GM23338 (cell line): Measurements from ENCODE around the gene NELFE. TPM values are rescaled to one million over a fixed set of nuclear protein-coding genes. Genes with fewer than 3 reads are reported as not detected.

Source experiments
- ATAC-seq: fragments of 200-7000 bp; cut with Tn5 transposase; 3 replicates; pipeline ENCODE4 v1.9.1; 2020
- DNase-seq: peaks from one replicate; pipeline ENCODE4 v3.0.0-alpha.2; 2015; ENCODE audit warnings: low spot score
- H2AFZ ChIP-seq: fragments of 200-600 bp; sonication (generic); 2 replicates; pipeline ENCODE4 v1.8.0; 2016; ENCODE audit warnings: antibody characterized with exemption, mild to moderate bottlenecking, moderate library complexity
- H3F3A ChIP-seq: fragments of 200-600 bp; sonication (generic); replicated peaks from 2 replicates; pipeline ENCODE4 v1.8.0; 2017; ENCODE audit warnings: antibody characterized with exemption, mixed run types, low read depth
- H3K27ac ChIP-seq: fragments of 200-600 bp; sonication (generic); 2 replicates; pipeline ENCODE4 v1.6.1; 2016; ENCODE audit warnings: low read depth
- H3K27me3 ChIP-seq: fragments of 200-600 bp; sonication (generic); 2 replicates; pipeline ENCODE4 v1.8.0; 2016; ENCODE audit warnings: mild to moderate bottlenecking, mixed run types, moderate library complexity; ENCODE audit not compliant: insufficient read depth
- H3K36me3 ChIP-seq: fragments of 200-600 bp; sonication (generic); 2 replicates; pipeline ENCODE4 v1.8.0; 2016; ENCODE audit warnings: mild to moderate bottlenecking; ENCODE audit not compliant: insufficient read depth
- H3K4me1 ChIP-seq: fragments of 200-600 bp; sonication (generic); 2 replicates; pipeline ENCODE4 v1.8.0; 2016; ENCODE audit warnings: mild to moderate bottlenecking, moderate library complexity; ENCODE audit not compliant: insufficient read depth
- H3K4me2 ChIP-seq: fragments of 200-600 bp; sonication (generic); 2 replicates; pipeline ENCODE4 v1.7.1; 2017; ENCODE audit warnings: mixed run types
- H3K4me3 ChIP-seq: fragments of 200-600 bp; sonication (generic); 2 replicates; pipeline ENCODE4 v1.6.1; 2016; ENCODE audit warnings: mixed run types
- H3K79me2 ChIP-seq: fragments of 200-600 bp; sonication (generic); replicated peaks from 2 replicates; pipeline ENCODE4 v1.8.0; 2017; ENCODE audit warnings: mild to moderate bottlenecking; ENCODE audit not compliant: insufficient read depth
- H3K9me2 ChIP-seq: fragments of 200-600 bp; sonication (generic); 2 replicates; pipeline ENCODE4 v1.8.0; 2017; ENCODE audit not compliant: insufficient read depth
- H4K20me1 ChIP-seq: fragments of 200-600 bp; sonication (generic); replicated peaks from 2 replicates; pipeline ENCODE4 v1.8.0; 2017; ENCODE audit warnings: mild to moderate bottlenecking; ENCODE audit not compliant: insufficient read depth
- H3K27ac Mint-ChIP-seq: 2 replicates; pipeline ENCODE4 v1.8.0; 2020; ENCODE audit warnings: inconsistent platforms, mild to moderate bottlenecking, moderate library complexity, mixed read lengths
- H3K27me3 Mint-ChIP-seq: 3 replicates; pipeline ENCODE4 v1.8.0; 2022; ENCODE audit warnings: low read depth, mild to moderate bottlenecking, moderate library complexity, mixed read lengths, inconsistent platforms; ENCODE audit not compliant: insufficient read depth, poor library complexity
- H3K36me3 Mint-ChIP-seq: 3 replicates; pipeline ENCODE4 v1.8.0; 2021; ENCODE audit warnings: low read depth, mild to moderate bottlenecking, inconsistent platforms, moderate library complexity, mixed read lengths
- H3K4me1 Mint-ChIP-seq: 3 replicates; pipeline ENCODE4 v1.8.0; 2020; ENCODE audit warnings: mild to moderate bottlenecking, inconsistent platforms, mixed read lengths
- H3K4me3 Mint-ChIP-seq: 3 replicates; pipeline ENCODE4 v1.8.0; 2021; ENCODE audit warnings: moderate library complexity, mild to moderate bottlenecking, inconsistent platforms, mixed read lengths
- H3K9me3 Mint-ChIP-seq: 3 replicates; pipeline ENCODE4 v1.8.0; 2020; ENCODE audit warnings: moderate library complexity, mild to moderate bottlenecking, inconsistent platforms, mixed read lengths
- CTCF ChIP-seq, 2 experiments: fragments of 200-600 bp in 1 of 2; sonication (generic) in 1 of 2; conservative IDR thresholded peaks; 2 replicates each; pipeline versions ENCODE4 v1.5.1 to v1.6.1; 2016 to 2017; ENCODE audit warnings: antibody characterized with exemption in 2 of 2, low read depth in 2 of 2, mild to moderate bottlenecking in 2 of 2, moderate library complexity in 1 of 2
- EZH2phosphoT487 ChIP-seq: fragments of 200-600 bp; sonication (generic); IDR thresholded peaks from one replicate; pipeline ENCODE4 v1.8.1; 2018; ENCODE audit warnings: antibody characterized with exemption; ENCODE audit not compliant: unreplicated experiment
- JUNB ChIP-seq: IDR thresholded peaks from one replicate; pipeline ENCODE4 v1.6.1; 2016; ENCODE audit warnings: antibody characterized with exemption; ENCODE audit not compliant: unreplicated experiment
- REST ChIP-seq: IDR thresholded peaks from one replicate; pipeline ENCODE4 v1.6.1; 2018; ENCODE audit warnings: antibody characterized with exemption; ENCODE audit not compliant: unreplicated experiment
- ZNF462 ChIP-seq: fragments of 250-450 bp; sonication (Bioruptor Pico); IDR thresholded peaks from 2 replicates; pipeline ENCODE4 v1.5.0; 2020; ENCODE audit warnings: mild to moderate bottlenecking, moderate library complexity
- polyA plus RNA-seq: library from polyadenylated mRNA; unstranded; fragments of >200 nt; fragmentation: Nextera tagmentation; extraction: Ambion mirVana; gene quantifications from 2 replicates; pipeline ENCODE4 v1.2.1, GENCODE V29; 2016
- total RNA-seq: library from RNA; depleted of rRNA; stranded (reverse); fragments of >200 nt; shearing (Covaris generic); gene quantifications from 2 replicates; pipeline ENCODE4 v1.2.3, GENCODE V29; 2014

The NELFE gene
- total and polyA plus RNA-seq, 2 experiments from 2014 or later = 64.0 to 93.4 TPM

GRCh38 chr6:31966506-31966905, 7.7 kb upstream of the NELFE start:
- H3K27me3 Mint-ChIP-seq = peaks cover 14% of the 10 kb centered on the region
- ATAC-seq = no peak
- peaks cover 14% of the 10 kb centered on the region for H3K36me3 ChIP-seq

More at GRCh38 chr6:31966506-31966905, 7.7 kb upstream of the NELFE start:
- Histone ChIP-seq H2AFZ (no peak overlapping the region), H3F3A (no peaks in the 10 kb centered on the region), H3K4me3 (no peak overlapping the region), H3K27me3 (no peaks in the 10 kb centered on the region), H3K9me2 (no peaks in the 10 kb centered on the region), H4K20me1 (no peaks in the 10 kb centered on the region; the same call in 1 of the 2 replicates), H3K4me1 (no peaks in the 10 kb centered on the region), H3K79me2 (peaks cover 5% of the 10 kb centered on the region; the same call in 1 of the 2 replicates), H3K27ac (no peak overlapping the region), H3K4me2 (no peak overlapping the region)
- peaks cover 77% of the 10 kb centered on the region for H3K36me3 Mint-ChIP-seq
- no peak for DNase-seq
- no peaks in the 10 kb centered on the region for H3K4me1 Mint-ChIP-seq
- H3K9me3 Mint-ChIP-seq = no peaks in the 10 kb centered on the region
- TF ChIP-seq EZH2phosphoT487 (no peak), ZNF462 (CRISPR knock-in tag) (no peak), CTCF (conservative IDR thresholded peaks at IDR 0.05; ENCODE audit: low read depth in 2 of 2) (no peak), REST (no peak), JUNB (no peak)
- H3K4me3 Mint-ChIP-seq = no peak overlapping the region
- H3K27ac Mint-ChIP-seq = no peak overlapping the region
